Gastrocnemius medialis (tissue), 4 donors: ENCODE data around the gene CLMN. TPM values are rescaled to one million over a fixed set of nuclear protein-coding genes. Genes with fewer than 3 reads are reported as not detected.
A peak's percentile ranks its signal among the peaks of the same experiment; 100 is the strongest.
"Not testable (repeated sequence)": the region's sequence is repeated elsewhere in the genome, so short reads cannot be mapped to it uniquely, and the experiment has no call there.

Source experiments
- ATAC-seq, 2 donors: fragments of 150-250 bp; one replicate each; pipeline ENCODE4 v1.9.1; 2016
- DNase-seq, 2 donors: peaks; one replicate each; pipeline ENCODE4 v3.0.0-alpha.2; 2019
- H3K27ac ChIP-seq, 4 donors: fragments of 200-600 bp; sonication (generic); 1 replicate in 1 of 4; 2 replicates in 3 of 4; pipeline ENCODE4 v1.5.1; 2016 to 2018; ENCODE audit warnings: mild to moderate bottlenecking in 2 of 4, moderate library complexity in 1 of 4
- H3K27me3 ChIP-seq, 3 donors: fragments of 200-600 bp; sonication (generic) in 2 of 3; 1 replicate in 1 of 3; 2 replicates in 2 of 3; pipeline versions ENCODE4 v1.5.1 to v1.6.0; 2016 to 2019; ENCODE audit warnings: mild to moderate bottlenecking in 1 of 3, moderate library complexity in 1 of 3
- H3K36me3 ChIP-seq, 2 donors: fragments of 200-600 bp; sonication (generic) in 1 of 2; one replicate each; pipeline ENCODE4 v1.5.1; 2017 to 2018
- H3K4me1 ChIP-seq, 2 donors: fragments of 200-600 bp; sonication (generic) in 1 of 2; one replicate each; pipeline ENCODE4 v1.5.1; 2016 to 2017; ENCODE audit warnings: mild to moderate bottlenecking in 2 of 2
- H3K4me3 ChIP-seq, 4 donors: fragments of 200-600 bp; sonication (generic) in 3 of 4; 1 replicate in 1 of 4; 2 replicates in 3 of 4; pipeline ENCODE4 v1.5.1; 2016 to 2019; ENCODE audit warnings: mild to moderate bottlenecking in 2 of 4
- H3K9me3 ChIP-seq, 3 donors: fragments of 200-600 bp; sonication (generic) in 2 of 3; 1 replicate in 1 of 3; 2 replicates in 2 of 3; pipeline ENCODE4 v1.5.1; 2016 to 2019
- POLR2A ChIP-seq, 2 donors: fragments of 450-650 bp; IDR thresholded peaks; one replicate each; pipeline ENCODE4 v1.6.1; 2017; ENCODE audit warnings: antibody characterized with exemption in 2 of 2, mild to moderate bottlenecking in 2 of 2, moderate library complexity in 2 of 2
- in situ Hi-C, 4 donors: fragments of 200-750 bp; cut with MboI; loops; one replicate each; pipeline versions ENCODE4 v1.15.0 to v1.8.0; 2017; ENCODE audit warnings: low sequenced_read_pairs in 4 of 4
- intact Hi-C: fragments of 100-400 bp; cut with DNase I; formaldehyde crosslinking; loops from one replicate; pipeline ENCODE4 v1.15.1; 2023; ENCODE audit warnings: low total_unique reads
- total RNA-seq, 4 donors: library from RNA; depleted of rRNA; stranded (reverse); fragments of >200 nt; gene quantifications; one replicate each; pipeline versions ENCODE4 v1.1.0 to v1.2.3, GENCODE V29; 2016
- TF ChIP-seq, protein P1 (sequence below), 5 experiments: fragments of 450-650 bp in 3 of 5; fragments of 200-600 bp in 2 of 5; sonication (generic) in 2 of 5; IDR thresholded peaks in 4 of 5; conservative IDR thresholded peaks in 1 of 5; 1 replicate in 4 of 5; 2 replicates in 1 of 5; pipeline ENCODE4 v1.5.1; 2016 to 2019; ENCODE audit warnings: antibody characterized with exemption in 5 of 5, mild to moderate bottlenecking in 3 of 5, moderate library complexity in 3 of 5

CLMN gene
- total RNA-seq, 4 donors from 2014 or later = 3.8 to 8.8 (median 5.8) TPM

DNA sequence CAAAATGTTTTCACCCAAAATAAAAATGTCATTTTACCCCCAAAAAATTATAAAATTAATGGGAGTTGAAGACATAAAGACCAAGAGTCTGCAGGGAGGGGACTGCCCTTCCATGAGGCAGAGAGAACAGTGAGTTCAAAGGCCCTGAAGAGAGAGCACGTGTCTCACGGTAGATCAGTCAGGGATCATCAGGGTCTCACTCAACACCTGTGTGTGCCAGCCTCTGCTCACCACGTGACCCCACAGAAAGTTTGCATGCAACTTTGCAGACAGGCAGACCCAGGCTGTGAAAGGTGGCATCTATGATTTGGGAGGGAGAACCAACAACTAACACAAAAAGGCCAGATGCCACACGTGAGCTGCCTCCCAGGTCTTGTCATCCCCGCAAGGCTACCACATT, 33.1 kb downstream of the CLMN start:
- DNase-seq (no peak), ATAC-seq (no peak)
- intact Hi-C loops = no loop called here
- Histone ChIP-seq H3K36me3 (no peaks in the 10 kb centered on the region), H3K27ac (no peak overlapping the region), H3K4me1 (peaks cover 7 to 13% of the 10 kb centered on the region in 2 donors), H3K27me3 (no peaks in the 10 kb centered on the region), H3K9me3 (no peaks in the 10 kb centered on the region), H3K4me3 (no peak overlapping the region)
- no peak for TF ChIP-seq POLR2A (IDR thresholded peaks at IDR 0.05)
- TF ChIP-seq, protein P1, sequence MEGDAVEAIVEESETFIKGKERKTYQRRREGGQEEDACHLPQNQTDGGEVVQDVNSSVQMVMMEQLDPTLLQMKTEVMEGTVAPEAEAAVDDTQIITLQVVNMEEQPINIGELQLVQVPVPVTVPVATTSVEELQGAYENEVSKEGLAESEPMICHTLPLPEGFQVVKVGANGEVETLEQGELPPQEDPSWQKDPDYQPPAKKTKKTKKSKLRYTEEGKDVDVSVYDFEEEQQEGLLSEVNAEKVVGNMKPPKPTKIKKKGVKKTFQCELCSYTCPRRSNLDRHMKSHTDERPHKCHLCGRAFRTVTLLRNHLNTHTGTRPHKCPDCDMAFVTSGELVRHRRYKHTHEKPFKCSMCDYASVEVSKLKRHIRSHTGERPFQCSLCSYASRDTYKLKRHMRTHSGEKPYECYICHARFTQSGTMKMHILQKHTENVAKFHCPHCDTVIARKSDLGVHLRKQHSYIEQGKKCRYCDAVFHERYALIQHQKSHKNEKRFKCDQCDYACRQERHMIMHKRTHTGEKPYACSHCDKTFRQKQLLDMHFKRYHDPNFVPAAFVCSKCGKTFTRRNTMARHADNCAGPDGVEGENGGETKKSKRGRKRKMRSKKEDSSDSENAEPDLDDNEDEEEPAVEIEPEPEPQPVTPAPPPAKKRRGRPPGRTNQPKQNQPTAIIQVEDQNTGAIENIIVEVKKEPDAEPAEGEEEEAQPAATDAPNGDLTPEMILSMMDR (IDR thresholded peaks at IDR 0.05 in 4 of 5, conservative IDR thresholded peaks at IDR 0.05 in 1 of 5) = no peak
- in situ Hi-C loops = no loop called here

DNA sequence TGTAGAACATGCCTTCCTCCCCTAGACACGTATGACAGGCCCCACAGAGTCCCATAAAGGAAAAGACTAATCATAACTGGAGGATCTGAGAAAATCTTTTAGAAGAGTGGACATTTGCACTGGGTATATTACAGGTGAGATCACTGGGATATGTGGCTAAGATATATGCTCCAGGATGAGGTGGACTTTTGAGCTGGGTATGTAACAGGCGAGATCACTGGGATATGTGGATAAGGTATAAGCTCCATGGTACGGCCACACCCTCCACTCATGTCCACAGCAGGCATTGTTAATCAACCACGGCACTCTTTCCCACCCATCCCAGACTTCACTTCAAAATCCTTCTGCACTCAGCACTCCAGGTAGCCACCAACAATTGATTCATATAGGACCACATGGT, 34.1 kb downstream of the CLMN start:
- no peak for ATAC-seq

DNA sequence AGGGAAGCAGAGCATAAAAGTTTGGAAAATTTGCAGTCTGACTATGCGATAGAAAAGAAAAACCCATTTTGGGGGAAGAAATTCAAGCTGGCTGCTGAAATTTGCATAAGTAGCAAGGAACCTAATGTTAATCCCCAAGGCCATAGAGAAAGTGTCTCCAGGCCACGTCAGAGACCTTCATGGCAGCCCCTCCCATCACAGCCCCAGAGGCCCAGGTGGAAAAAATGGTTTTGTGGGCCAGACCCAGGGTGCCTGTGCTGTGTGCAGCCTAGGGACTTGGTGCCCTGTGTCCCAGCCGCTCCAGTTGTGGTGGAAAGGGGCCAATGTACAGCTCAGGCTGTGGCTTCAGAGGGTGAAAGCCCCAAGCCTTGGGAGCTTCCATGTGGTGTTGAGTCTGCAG, 35.9 kb downstream of the CLMN start:
- H3K4me3 ChIP-seq, H3K27ac ChIP-seq, DNase-seq, ATAC-seq, H3K36me3 ChIP-seq, H3K4me1 ChIP-seq, in situ Hi-C loops, H3K27me3 ChIP-seq, H3K9me3 ChIP-seq, intact Hi-C loops: not testable (repeated sequence)

More for the DNA sequence above, 34.1 kb downstream of the CLMN start:
- no peaks in the 10 kb centered on the region for H3K27me3 ChIP-seq
- in situ Hi-C loops (no loop called here), intact Hi-C loops (no loop called here)
- DNase-seq = no peak
- H3K9me3 ChIP-seq = no peaks in the 10 kb centered on the region
- no peak overlapping the region for H3K4me3 ChIP-seq
- TF ChIP-seq POLR2A (IDR thresholded peaks at IDR 0.05) = no peak
- TF ChIP-seq, protein P1 (IDR thresholded peaks at IDR 0.05 in 4 of 5, conservative IDR thresholded peaks at IDR 0.05 in 1 of 5) = no peak
- no peak overlapping the region for H3K27ac ChIP-seq
- H3K4me1 ChIP-seq = peaks cover 0 to 2% of the 10 kb centered on the region in 2 donors
- no peaks in the 10 kb centered on the region for H3K36me3 ChIP-seq

DNA sequence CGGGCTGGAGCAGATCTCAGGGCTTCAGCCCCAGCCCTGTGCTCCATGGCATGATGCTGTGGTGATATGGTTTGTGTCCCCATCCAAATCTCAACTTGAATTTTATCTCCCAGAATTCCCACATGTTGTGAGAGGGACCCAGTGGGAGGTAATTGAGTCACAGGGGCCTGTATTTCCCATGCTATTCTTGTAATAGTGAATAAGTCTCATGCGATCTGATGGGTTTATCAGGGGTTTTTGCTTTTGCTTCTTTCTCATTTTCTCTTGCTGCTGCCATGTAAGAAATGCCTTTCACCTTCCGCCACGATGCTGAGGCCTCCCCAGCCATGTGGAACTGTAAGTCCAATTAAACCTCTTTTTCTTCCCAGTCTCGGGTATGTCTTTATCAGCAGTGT, 36.7 kb downstream of the CLMN start:
- H3K4me1 ChIP-seq, H3K27me3 ChIP-seq, H3K9me3 ChIP-seq, ATAC-seq, H3K36me3 ChIP-seq, intact Hi-C loops, H3K4me3 ChIP-seq, in situ Hi-C loops, DNase-seq: not testable (repeated sequence)
- peak overlapping the region in 2 of 4 donors; percentile 19 to 49 for H3K27ac ChIP-seq

DNA sequence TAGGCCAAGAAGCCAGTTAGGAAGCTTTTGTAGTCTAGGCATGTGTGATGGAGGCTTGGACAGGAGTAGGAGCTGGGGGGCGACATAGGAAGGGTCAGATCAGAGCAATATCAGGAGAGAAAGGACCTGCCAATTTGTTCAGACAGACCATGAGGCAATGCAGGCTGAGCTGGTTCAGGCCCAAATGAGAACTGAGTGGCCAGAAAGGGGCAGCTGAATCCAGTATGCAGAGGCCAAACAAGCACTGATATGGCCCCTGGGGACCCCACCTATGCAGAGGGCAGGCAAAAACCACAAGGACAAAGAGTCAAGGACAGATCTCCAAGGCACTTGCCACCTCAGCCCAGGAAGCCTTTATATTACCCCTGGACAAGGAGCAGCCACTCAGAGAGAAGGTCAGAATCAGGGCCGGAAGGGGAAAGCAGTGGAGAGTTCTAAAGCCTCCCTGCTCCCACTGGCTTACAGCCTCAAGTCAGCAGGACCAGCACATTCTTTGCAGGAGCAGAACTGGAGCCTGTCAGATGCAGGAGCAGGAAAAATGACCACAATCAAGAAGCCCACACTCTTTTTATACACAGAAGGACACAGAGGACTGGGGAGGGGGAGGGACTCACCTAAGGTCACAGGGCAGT, 37.2 kb downstream of the CLMN start:
- Histone ChIP-seq H3K27me3 (no peaks in the 10 kb centered on the region), H3K4me1 (no peaks in the 10 kb centered on the region), H3K9me3 (no peaks in the 10 kb centered on the region), H3K36me3 (no peaks in the 10 kb centered on the region), H3K4me3 (no peak overlapping the region), H3K27ac (peak overlapping the region in 2 of 4 donors; percentile 19 to 49)
- intact Hi-C loops = no loop called here
- no peak for TF ChIP-seq POLR2A (IDR thresholded peaks at IDR 0.05)
- TF ChIP-seq, protein P1 (IDR thresholded peaks at IDR 0.05 in 4 of 5, conservative IDR thresholded peaks at IDR 0.05 in 1 of 5) = no peak
- in situ Hi-C loops = no loop called here
- DNase-seq (no peak), ATAC-seq (no peak)
